ENCODE results near the gene DLST.

DLST gene

GRCh38 chr14:74897642-74898041 is 15.9 kb downstream of the DLST start:
- no peak for DNase-seq

- no peak for DNase-seq
Observed at GRCh38 chr14:74898083-74898482, 16.4 kb downstream of the DLST start.

DNA sequence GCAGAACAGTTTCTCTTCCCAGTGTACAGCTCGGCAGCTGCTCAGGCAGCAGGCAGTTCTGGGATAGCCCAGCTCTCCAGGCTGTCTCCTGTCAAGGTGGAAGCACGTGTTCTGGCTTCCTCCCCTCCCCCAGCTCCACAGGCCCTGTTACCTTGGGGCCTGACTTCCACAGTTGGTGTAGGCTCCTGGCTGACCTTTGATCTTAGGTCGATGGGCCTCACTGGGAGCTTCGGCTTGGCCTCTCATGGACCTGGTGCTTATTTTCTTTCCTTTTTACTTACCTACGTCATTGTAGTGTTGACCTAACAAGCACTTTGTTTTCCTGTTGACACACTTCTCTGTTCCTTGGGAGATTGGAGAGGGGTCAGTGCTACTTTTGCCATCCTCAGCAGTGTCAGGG is 17.0 kb downstream of the DLST start:
- no peak for DNase-seq

DNA sequence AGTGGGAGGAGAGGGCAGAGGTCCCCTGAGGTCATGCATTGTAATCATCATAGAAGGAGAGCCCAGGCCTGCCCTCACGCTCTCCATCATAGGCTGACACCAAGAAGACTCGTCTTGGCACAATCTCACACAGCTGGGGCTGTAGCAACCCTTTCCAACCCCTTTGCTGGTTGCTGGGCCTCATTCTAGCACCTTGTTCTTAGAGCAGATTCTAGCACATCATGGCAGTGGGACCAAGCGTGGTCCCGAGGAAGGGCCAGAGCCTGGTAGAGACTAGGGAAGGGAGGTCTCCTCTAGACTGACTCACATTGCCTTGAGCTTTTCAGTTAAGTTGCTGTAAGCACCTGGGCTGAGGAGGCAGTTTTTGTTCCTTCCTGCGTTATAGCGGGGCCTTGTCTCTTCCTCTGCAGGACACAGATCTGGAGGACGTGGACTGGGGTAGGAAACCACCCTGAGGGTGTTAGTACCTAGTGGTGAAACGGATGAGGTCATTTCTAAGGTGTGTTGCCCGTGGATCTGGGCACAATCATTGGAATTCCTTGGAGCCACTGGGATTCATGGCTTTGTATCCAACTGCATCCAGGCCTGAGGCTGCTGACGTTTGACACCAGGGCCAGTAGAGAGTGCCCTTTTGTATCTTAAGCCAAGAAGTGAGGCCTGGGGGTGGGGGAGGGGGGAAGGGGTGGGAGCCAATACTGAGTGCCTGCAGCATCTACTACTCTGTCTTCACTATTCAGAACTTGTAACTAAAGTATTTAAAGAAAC is 21.4 kb downstream of the DLST start:
- no peak for DNase-seq

GRCh38 chr14:74904635-74905503 is 23.2 kb downstream of the DLST start:
- no peak for DNase-seq

GRCh38 chr14:74905595-74906142 is 24.0 kb downstream of the DLST start:
- DNase-seq, result peak; percentile 37 to 44

- DNase-seq, result no peak
Observed at GRCh38 chr14:74906925-74907521, 25.3 kb downstream of the DLST start.

- no peak for DNase-seq
Observed at GRCh38 chr14:74907744-74908143, 26.0 kb downstream of the DLST start.

DNA sequence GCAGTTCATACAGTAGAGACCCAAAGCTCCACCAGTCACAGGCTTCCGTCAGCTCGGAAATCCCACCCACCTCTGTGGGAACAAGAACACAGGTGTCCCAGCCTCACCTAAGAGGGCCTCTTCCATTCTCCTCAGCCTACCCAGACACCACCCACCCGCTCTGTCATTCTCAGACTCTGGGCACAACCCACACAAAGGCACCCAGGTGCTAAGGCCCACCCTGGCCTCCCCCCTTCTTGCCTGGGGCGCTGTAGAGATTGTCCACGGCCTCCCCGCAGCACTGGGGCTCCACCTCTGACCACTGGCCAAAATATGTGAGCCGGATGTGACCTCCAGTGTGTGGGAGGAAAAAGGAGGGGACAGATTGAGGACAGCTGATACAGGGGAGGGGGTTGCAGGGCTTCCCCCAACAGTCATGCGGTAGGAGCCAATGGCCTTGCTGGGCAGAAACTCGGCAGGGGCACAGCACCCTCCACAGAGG is 27.2 kb downstream of the DLST start:
- no peak for DNase-seq

- no peak for DNase-seq
Observed at GRCh38 chr14:74909501-74909900, 27.8 kb downstream of the DLST start.

- no peak for DNase-seq
Observed at GRCh38 chr14:74909911-74910310, 28.2 kb downstream of the DLST start.

GRCh38 chr14:74910556-74910955 is 28.8 kb downstream of the DLST start:
- no peak for DNase-seq

- DNase-seq, result no peak
Observed at GRCh38 chr14:74911221-74911620, 29.5 kb downstream of the DLST start.

DNA sequence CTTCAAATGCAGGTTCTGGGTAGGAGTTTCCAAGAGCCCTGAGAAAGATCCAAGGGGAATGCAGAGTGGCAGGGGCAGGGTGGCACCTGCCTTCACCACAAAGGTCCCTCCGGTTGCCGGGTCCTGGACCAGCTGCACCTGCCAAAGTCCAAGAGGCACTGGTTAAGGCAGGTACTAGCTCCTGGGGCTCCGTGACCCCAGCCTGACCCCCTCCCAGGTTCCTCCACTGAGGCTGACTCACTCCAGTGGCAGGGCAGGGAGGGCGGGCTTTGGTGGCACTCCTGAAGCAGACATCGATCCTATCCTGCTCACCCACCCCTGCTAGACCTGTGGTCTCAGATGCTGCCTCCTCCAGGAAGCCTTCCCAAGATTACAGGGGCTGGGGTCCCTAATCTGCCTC is 30.0 kb downstream of the DLST start:
- no peak for DNase-seq

- no peak for DNase-seq
Observed at GRCh38 chr14:74912111-74912510, 30.4 kb downstream of the DLST start.

- DNase-seq, result no peak
Observed at GRCh38 chr14:74912801-74913200, 31.1 kb downstream of the DLST start.

DNA sequence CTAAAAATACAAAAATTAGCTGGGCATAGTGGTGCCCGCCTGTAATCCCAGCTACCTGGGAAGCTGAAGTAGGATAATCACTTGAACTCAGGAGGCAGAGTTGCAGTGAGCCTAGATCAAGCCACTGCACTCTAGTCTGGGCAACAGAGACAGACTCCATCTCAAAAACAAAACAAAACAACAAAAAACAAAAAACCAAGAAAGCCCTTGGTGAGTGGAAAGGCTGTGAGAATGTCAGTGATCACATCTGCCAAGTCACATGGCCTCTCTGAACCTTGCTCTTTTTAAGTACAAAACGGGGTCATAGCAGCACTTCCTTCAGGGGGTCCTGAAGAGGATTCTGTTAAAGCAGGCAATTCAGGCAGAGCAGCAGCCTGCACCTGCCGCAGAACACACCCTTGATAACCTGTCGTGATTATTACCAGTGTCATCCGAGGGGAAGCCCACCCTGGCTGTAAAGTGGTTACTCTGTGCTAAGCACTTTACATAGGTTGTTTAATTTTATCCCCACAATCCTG is 31.7 kb downstream of the DLST start:
- DNase-seq, result no peak

- peak; percentile 48 to 56 for DNase-seq
Observed at GRCh38 chr14:74913986-74914573, 32.4 kb downstream of the DLST start.

DNA sequence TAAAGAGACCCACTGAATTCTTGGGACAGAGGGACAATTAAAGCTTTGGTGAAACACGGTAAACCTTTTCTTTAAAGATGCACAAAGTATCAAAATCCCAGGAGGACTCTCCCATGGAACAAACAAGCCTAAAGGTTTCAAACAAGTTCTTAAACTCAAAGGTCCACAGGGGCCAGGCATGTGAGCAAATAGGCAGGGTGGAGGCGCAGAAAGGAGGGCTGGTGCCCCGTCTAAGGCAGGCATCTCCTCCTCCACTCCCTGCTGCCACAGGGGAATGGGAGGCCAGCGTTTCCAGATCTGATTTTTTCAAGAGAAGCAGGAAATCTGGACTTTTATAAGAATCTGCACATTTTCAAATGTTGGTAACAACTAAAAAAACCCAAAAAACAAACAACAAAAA is 33.7 kb downstream of the DLST start:
- no peak for DNase-seq

- DNase-seq, result no peak
Observed at GRCh38 chr14:74915826-74916225, 34.1 kb downstream of the DLST start.

GRCh38 chr14:74917178-74917543 is 35.4 kb downstream of the DLST start:
- no peak for DNase-seq

DNA sequence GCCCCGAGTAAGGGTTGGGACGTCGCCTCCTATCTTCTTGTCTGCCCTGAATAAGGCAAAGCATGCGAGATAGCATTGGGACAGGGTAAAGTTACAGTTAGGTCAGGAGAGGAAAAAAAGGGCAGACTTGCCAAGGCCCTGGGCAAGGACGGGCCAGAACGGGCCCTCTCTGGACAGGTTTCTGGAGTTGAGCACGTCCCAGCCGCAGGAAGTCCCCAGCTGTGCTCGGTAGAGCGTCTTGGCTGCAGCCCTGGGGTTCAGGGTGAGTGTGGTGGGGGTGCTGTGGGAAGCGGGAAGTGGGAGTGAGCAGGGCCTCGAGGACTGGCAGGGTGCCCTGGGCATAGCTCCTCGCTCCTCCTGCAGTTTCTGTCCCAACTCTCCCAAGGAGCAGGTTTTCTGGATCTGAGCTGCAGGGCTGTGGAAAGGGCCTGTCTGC is 35.9 kb downstream of the DLST start:
- DNase-seq, result no peak

DNA sequence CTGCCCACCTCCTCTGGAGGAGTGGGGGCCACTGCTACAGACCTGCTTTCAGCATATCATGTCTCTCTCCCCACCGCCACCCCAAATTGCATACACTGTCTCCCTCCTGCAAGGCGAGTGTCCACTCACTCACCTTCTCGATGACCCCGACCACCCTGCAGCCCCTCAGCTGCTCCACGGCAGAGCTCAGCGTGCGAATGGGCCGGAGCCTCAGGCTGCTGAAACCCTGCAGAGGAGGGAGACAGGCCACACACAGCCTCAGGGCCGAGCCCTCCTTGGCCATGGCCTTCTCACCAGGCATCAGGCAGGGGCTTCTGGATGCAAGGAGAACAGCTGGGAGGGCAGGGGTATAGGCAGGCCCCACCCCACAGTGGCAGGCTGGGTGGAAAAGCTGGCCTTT is 36.7 kb downstream of the DLST start:
- DNase-seq, result no peak
